NCI-H2196 (cell line): ENCODE results near the gene TMEM87B.
"Not testable (repeated sequence)": the region's sequence is repeated elsewhere in the genome, so short reads cannot be mapped to it uniquely, and the experiment has no call there.

Experiments used
- DNase-seq: peaks from one replicate; lab custom pipeline; 2025; ENCODE audit not compliant: unreplicated experiment; lab: John Stamatoyannopoulos, UW

TMEM87B gene

GRCh38 chr2:112065486-112065885 is 10.4 kb downstream of the TMEM87B start:
- DNase-seq: no peak

- no peak for DNase-seq
These were observed 10.9 kb downstream of the TMEM87B start for GRCh38 chr2:112065966-112066365.

GRCh38 chr2:112069794-112070193 is 14.7 kb downstream of the TMEM87B start:
- not testable (repeated sequence) for DNase-seq

- no peak for DNase-seq
These were observed 18.8 kb downstream of the TMEM87B start for GRCh38 chr2:112073875-112074274.

GRCh38 chr2:112074506-112074905 is 19.4 kb downstream of the TMEM87B start:
- DNase-seq: no peak

- DNase-seq: no peak
These were observed 20.6 kb downstream of the TMEM87B start for GRCh38 chr2:112075490-112076260.

GRCh38 chr2:112077814-112078213 is 22.7 kb downstream of the TMEM87B start:
- no peak for DNase-seq

- DNase-seq: no peak
These were observed 26.2 kb downstream of the TMEM87B start for GRCh38 chr2:112081262-112081661.

- DNase-seq: no peak
These were observed 29.8 kb downstream of the TMEM87B start for GRCh38 chr2:112084689-112085374.

GRCh38 chr2:112085375-112085730 is 30.3 kb downstream of the TMEM87B start:
- no peak for DNase-seq

GRCh38 chr2:112085916-112086669 is 31.0 kb downstream of the TMEM87B start:
- DNase-seq: no peak

GRCh38 chr2:112087346-112088020 is 32.4 kb downstream of the TMEM87B start:
- no peak for DNase-seq

GRCh38 chr2:112089375-112089774 is 34.3 kb downstream of the TMEM87B start:
- no peak for DNase-seq

- DNase-seq: no peak
These were observed 37.4 kb downstream of the TMEM87B start for GRCh38 chr2:112092286-112093041.

- no peak for DNase-seq
These were observed 38.1 kb downstream of the TMEM87B start for GRCh38 chr2:112093216-112093615.

- no peak for DNase-seq
These were observed 40.6 kb downstream of the TMEM87B start for GRCh38 chr2:112095681-112096080.

- no peak for DNase-seq
These were observed 41.0 kb downstream of the TMEM87B start for GRCh38 chr2:112096098-112096497.

- no peak for DNase-seq
These were observed 53.2 kb downstream of the TMEM87B start for GRCh38 chr2:112108178-112108832.

GRCh38 chr2:112109278-112109677 is 54.2 kb downstream of the TMEM87B start:
- no peak for DNase-seq

GRCh38 chr2:112110966-112111365 is 55.9 kb downstream of the TMEM87B start:
- DNase-seq: no peak
